ENCODE measurements around the gene GYS1.

Gene GYS1

DNA sequence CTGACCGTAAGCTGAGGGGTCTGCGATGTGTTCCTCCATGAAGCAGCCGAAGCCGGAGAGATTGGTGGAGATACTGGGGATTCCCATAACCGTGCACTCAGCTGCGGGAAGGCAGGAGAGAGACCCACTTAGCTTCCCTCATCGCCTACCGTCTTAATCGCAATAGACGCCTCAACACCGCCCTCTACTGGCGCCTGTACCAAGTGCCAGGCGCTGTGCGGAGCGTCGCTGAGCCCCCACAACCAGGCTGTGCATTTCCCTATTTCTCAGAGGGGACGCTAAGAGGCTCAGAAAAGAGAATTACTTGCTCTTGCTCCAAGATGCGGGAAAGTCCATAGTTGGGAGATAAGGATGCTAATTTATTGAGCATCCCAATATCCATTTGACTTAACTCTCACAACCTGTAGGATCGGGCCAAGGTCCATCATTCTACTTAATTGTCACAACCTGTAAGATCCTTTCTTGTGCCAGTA is 22.1 kb downstream of the GYS1 start (continued):
- TF ChIP-seq ZNF560 (tag by site-specific recombination; IDR thresholded peaks at IDR 0.05; ENCODE audit: borderline replicate concordance) (no peak), ZEB2 (tag by site-specific recombination; IDR thresholded peaks at IDR 0.05) (0 out of 2 replicates have a peak, but pooled peaks have one; percentile 12), ZNF654 (tag by site-specific recombination; IDR thresholded peaks at IDR 0.05; ENCODE audit: low read depth) (peak; percentile 80), ZNF621 (tag by site-specific recombination; IDR thresholded peaks at IDR 0.05) (no peak), ZNF777 (tag by site-specific recombination; IDR thresholded peaks at IDR 0.05; ENCODE audit: borderline replicate concordance) (no peak), SCRT1 (tag by site-specific recombination; IDR thresholded peaks at IDR 0.05; ENCODE audit: borderline replicate concordance) (peak; percentile 74), ZBTB17 (tag by site-specific recombination; IDR thresholded peaks at IDR 0.05) (peak; percentile 63; the same call in 1 of the 2 replicates), ZXDB (tag by site-specific recombination; IDR thresholded peaks at IDR 0.05) (no peak)
- TF ChIP-seq, protein P1, sequence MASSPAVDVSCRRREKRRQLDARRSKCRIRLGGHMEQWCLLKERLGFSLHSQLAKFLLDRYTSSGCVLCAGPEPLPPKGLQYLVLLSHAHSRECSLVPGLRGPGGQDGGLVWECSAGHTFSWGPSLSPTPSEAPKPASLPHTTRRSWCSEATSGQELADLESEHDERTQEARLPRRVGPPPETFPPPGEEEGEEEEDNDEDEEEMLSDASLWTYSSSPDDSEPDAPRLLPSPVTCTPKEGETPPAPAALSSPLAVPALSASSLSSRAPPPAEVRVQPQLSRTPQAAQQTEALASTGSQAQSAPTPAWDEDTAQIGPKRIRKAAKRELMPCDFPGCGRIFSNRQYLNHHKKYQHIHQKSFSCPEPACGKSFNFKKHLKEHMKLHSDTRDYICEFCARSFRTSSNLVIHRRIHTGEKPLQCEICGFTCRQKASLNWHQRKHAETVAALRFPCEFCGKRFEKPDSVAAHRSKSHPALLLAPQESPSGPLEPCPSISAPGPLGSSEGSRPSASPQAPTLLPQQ (tag by site-specific recombination; IDR thresholded peaks at IDR 0.05): peak; percentile 32; the same call in 1 of the 2 replicates
- TF ChIP-seq, protein P2, sequence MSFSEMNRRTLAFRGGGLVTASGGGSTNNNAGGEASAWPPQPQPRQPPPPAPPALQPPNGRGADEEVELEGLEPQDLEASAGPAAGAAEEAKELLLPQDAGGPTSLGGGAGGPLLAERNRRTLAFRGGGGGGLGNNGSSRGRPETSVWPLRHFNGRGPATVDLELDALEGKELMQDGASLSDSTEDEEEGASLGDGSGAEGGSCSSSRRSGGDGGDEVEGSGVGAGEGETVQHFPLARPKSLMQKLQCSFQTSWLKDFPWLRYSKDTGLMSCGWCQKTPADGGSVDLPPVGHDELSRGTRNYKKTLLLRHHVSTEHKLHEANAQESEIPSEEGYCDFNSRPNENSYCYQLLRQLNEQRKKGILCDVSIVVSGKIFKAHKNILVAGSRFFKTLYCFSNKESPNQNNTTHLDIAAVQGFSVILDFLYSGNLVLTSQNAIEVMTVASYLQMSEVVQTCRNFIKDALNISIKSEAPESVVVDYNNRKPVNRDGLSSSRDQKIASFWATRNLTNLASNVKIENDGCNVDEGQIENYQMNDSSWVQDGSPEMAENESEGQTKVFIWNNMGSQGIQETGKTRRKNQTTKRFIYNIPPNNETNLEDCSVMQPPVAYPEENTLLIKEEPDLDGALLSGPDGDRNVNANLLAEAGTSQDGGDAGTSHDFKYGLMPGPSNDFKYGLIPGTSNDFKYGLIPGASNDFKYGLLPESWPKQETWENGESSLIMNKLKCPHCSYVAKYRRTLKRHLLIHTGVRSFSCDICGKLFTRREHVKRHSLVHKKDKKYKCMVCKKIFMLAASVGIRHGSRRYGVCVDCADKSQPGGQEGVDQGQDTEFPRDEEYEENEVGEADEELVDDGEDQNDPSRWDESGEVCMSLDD (tag by site-specific recombination; IDR thresholded peaks at IDR 0.05): 0 out of 2 replicates have a peak, but pooled peaks have one; percentile 21
- TF ChIP-seq, protein P3, sequence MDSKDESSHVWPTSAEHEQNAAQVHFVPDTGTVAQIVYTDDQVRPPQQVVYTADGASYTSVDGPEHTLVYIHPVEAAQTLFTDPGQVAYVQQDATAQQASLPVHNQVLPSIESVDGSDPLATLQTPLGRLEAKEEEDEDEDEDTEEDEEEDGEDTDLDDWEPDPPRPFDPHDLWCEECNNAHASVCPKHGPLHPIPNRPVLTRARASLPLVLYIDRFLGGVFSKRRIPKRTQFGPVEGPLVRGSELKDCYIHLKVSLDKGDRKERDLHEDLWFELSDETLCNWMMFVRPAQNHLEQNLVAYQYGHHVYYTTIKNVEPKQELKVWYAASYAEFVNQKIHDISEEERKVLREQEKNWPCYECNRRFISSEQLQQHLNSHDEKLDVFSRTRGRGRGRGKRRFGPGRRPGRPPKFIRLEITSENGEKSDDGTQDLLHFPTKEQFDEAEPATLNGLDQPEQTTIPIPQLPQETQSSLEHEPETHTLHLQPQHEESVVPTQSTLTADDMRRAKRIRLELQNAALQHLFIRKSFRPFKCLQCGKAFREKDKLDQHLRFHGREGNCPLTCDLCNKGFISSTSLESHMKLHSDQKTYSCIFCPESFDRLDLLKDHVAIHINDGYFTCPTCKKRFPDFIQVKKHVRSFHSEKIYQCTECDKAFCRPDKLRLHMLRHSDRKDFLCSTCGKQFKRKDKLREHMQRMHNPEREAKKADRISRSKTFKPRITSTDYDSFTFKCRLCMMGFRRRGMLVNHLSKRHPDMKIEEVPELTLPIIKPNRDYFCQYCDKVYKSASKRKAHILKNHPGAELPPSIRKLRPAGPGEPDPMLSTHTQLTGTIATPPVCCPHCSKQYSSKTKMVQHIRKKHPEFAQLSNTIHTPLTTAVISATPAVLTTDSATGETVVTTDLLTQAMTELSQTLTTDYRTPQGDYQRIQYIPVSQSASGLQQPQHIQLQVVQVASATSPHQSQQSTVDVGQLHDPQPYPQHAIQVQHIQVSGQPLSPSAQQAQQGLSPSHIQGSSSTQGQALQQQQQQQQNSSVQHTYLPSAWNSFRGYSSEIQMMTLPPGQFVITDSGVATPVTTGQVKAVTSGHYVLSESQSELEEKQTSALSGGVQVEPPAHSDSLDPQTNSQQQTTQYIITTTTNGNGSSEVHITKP (tag by site-specific recombination; IDR thresholded peaks at IDR 0.05): peak; percentile 52; the same call in 1 of the 2 replicates

DNA sequence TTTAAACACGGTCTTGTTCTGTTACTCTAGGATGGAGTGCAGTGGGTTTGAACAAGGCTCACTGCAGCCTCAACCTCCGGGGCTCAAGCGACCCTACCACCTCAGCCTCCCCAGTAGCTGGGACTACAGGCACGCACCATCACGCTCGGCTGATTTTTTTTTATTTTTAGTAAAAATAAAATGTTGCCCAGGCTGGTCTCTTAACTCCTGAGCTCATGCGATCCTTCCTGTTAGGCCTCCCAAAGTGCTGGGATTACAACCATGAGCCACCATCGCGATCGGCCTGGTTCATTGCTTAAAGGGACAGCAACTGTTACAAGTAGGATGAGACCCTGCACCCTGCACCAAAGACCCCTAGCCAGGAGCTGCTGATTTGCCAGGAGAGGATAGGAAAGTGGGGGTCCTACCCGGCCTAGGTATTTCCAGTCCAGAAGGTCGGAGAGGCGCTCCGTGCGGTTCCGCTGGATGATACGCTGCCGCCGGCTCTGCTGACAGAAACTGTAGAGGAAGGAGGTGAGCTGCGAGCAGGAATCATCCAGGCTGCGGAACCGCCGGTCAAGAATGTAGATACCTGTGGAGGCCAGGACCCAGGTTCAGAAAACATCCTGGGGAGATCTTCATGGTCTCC is 22.9 kb downstream of the GYS1 start:
- Histone ChIP-seq H3K9me3 (ENCODE audit: control insufficient read depth, insufficient read depth, low read depth, low read length) (no peaks in the 10 kb centered on the region), H3K36me3 (ENCODE audit: control insufficient read depth in 2 of 2, insufficient read depth in 1 of 2, low read length in 2 of 2) (peaks cover 20 to 67% of the 10 kb centered on the region in 2 experiments; a peak in 2 of 3 replicates), H3K27ac (ENCODE audit: extremely low read depth, low read depth, low read length) (no peak overlapping the region), H3K4me1 (ENCODE audit: control insufficient read depth, insufficient read depth, low read length) (0 out of 2 replicates have a peak, but pooled peaks cover 4% of the 10 kb centered on the region), H3K4me3 (ENCODE audit: low read depth, low read length) (no peak overlapping the region)
- CTCF ChIA-PET: interaction anchor here (0.6 to 5.5 kb wide), 56 partner anchors 8 to 432 kb away, joined by 3 to 63 read pairs (median 4); partner anchors contain the start of genes DHDH, GYS1, HSD17B14 and NUCB1
- POLR2A ChIA-PET: interaction anchor here (0.5 to 3.2 kb wide), 13 partner anchors 8 to 182 kb away, joined by 3 to 16 read pairs (median 4); partner anchors contain the start of genes DHDH, GYS1, NUCB1 and PPP1R15A
- TF ChIP-seq ZNF768 (tag by site-specific recombination; IDR thresholded peaks at IDR 0.05) (no peak), ZNF830 (tag by site-specific recombination; IDR thresholded peaks at IDR 0.05; ENCODE audit: low read depth) (no peak), SP3 (tag by site-specific recombination; IDR thresholded peaks at IDR 0.05) (peak; percentile 11; the same call in 1 of the 2 replicates)

All from HEK293 (cell line).